ENCODE results near the gene FHOD3. TPM values are rescaled to one million over a fixed set of nuclear protein-coding genes. Genes with fewer than 3 reads are reported as not detected.

FHOD3 gene
- total RNA-seq, 1 experiment from 2014 or later, result 18.1 TPM

DNA sequence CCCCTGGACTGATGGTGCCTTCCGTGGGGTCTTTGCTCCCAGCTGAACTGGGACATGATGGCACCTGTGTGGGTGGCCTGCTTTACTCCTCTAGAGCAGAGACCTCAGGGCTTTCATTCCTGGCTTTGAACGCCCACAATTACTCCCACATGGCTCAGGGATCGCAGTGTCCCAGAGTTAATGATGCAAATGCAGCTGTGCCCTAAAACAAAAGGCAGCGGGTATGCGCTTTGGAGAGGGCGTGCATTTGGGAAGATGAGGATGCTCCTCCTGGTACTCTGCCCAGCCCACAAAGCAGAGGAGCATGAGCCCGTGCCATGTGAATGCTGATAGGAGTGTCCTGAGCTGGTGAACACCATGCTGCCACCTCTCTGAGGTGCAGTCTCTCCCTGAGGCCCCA is 173.4 kb downstream of the FHOD3 start:
- Histone ChIP-seq H2AFZ (ENCODE audit: low read length) (no peak overlapping the region), H3K9me3 (ENCODE audit: low read length) (no peaks in the 10 kb centered on the region), H3K4me2 (ENCODE audit: low read length) (no peak overlapping the region), H3K27me3 (ENCODE audit: low read length) (no peaks in the 10 kb centered on the region), H3F3A (ENCODE audit: low read length, unreplicated experiment) (no peaks in the 10 kb centered on the region), H3K36me3 (ENCODE audit: low read depth, low read length) (no peaks in the 10 kb centered on the region), H4K20me1 (ENCODE audit: low read length) (no peaks in the 10 kb centered on the region), H3K4me3 (ENCODE audit: low read length) (no peak overlapping the region), H3K9me2 (replicated peaks; ENCODE audit: low read length) (no peaks in the 10 kb centered on the region), H3K9ac (ENCODE audit: low read length) (no peak overlapping the region), H3K79me2 (ENCODE audit: low read length) (no peaks in the 10 kb centered on the region), H3K27ac (ENCODE audit: low read length) (no peak overlapping the region), H3K4me1 (ENCODE audit: insufficient read depth, low read length) (no peaks in the 10 kb centered on the region)
- CTCF ChIA-PET, result no interaction called here
- BruUV-seq (replicated peaks), result no TSS peak
- TF ChIP-seq EZH2 (IDR thresholded peaks at IDR 0.05; ENCODE audit: low read length, unreplicated experiment) (no peak), EZH2phosphoT487 (IDR thresholded peaks at IDR 0.05; ENCODE audit: borderline replicate concordance, low read length) (no peak)
- TF ChIP-seq, protein P1, sequence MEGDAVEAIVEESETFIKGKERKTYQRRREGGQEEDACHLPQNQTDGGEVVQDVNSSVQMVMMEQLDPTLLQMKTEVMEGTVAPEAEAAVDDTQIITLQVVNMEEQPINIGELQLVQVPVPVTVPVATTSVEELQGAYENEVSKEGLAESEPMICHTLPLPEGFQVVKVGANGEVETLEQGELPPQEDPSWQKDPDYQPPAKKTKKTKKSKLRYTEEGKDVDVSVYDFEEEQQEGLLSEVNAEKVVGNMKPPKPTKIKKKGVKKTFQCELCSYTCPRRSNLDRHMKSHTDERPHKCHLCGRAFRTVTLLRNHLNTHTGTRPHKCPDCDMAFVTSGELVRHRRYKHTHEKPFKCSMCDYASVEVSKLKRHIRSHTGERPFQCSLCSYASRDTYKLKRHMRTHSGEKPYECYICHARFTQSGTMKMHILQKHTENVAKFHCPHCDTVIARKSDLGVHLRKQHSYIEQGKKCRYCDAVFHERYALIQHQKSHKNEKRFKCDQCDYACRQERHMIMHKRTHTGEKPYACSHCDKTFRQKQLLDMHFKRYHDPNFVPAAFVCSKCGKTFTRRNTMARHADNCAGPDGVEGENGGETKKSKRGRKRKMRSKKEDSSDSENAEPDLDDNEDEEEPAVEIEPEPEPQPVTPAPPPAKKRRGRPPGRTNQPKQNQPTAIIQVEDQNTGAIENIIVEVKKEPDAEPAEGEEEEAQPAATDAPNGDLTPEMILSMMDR (conservative IDR thresholded peaks at IDR 0.05; ENCODE audit: low read depth, low read length), result no peak
- POLR2A ChIA-PET (ENCODE audit: unreplicated experiment), result no interaction called here
- DNase-seq (no peak), ATAC-seq (no peak)
- intact Hi-C loops (cut with micrococcal nuclease), result no loop called here

DNA sequence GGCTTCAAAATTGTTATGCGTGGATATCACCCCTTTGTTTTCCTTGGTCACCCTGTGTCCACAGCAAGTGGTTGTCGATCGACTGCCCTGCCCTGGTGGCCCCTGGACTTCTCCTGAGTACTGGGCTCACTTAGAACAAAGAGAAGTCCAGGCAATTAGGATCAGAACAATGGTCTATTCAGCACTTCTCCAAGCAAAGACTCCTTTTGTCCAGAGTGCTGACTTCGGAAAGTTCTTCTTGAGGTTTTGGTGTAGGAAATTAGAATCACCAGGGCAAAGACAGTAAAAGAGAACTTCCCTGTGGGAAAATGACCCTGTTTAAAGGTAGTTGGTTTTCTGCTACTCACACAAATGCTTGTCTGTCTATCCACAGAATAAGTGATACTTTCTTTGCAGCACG is 173.9 kb downstream of the FHOD3 start:
- no peak for TF ChIP-seq EZH2phosphoT487 (IDR thresholded peaks at IDR 0.05; ENCODE audit: borderline replicate concordance, low read length)
- TF ChIP-seq EZH2 (IDR thresholded peaks at IDR 0.05; ENCODE audit: low read length, unreplicated experiment), result no peak
- TF ChIP-seq, protein P1 (conservative IDR thresholded peaks at IDR 0.05; ENCODE audit: low read depth, low read length), result no peak
- CTCF ChIA-PET, result no interaction called here

DNA sequence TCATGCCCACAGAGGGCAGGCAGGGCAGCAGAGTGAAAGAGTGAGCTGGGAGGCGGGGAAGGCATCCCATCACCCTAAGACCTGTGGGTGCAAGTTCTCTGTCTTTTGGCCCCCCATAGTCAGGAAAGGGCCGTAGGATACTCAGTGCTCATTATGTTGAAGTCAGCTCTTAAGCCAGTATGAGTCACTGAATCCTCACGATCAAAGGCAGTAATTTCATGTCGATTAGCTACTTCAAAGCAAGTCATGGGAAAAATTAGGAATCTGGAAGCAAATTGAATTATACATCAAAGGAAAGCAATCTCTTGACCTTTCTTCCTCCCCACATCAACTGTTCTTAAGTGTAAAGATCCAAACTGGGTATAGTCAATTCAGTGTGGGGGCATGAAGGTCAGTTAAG is 178.9 kb downstream of the FHOD3 start:
- H3K4me1 ChIP-seq (ENCODE audit: insufficient read depth, low read length), result no peaks in the 10 kb centered on the region
- H3K27me3 ChIP-seq (ENCODE audit: low read length), result no peaks in the 10 kb centered on the region
- no peaks in the 10 kb centered on the region for H3K79me2 ChIP-seq (ENCODE audit: low read length)
- intact Hi-C loops (cut with micrococcal nuclease), result no loop called here
- H3K9ac ChIP-seq (ENCODE audit: low read length), result no peak overlapping the region
- H2AFZ ChIP-seq (ENCODE audit: low read length), result no peak overlapping the region
- ATAC-seq (no peak), DNase-seq (no peak)
- no peak overlapping the region for H3K4me2 ChIP-seq (ENCODE audit: low read length)
- no peaks in the 10 kb centered on the region for H3K36me3 ChIP-seq (ENCODE audit: low read depth, low read length)
- no peaks in the 10 kb centered on the region for H3K9me2 ChIP-seq (replicated peaks; ENCODE audit: low read length)
- no peaks in the 10 kb centered on the region for H4K20me1 ChIP-seq (ENCODE audit: low read length)
- H3K4me3 ChIP-seq (ENCODE audit: low read length), result no peak overlapping the region
- ChIA-PET POLR2A (ENCODE audit: unreplicated experiment) (no interaction called here), CTCF (no interaction called here)
- no peak overlapping the region for H3K27ac ChIP-seq (ENCODE audit: low read length)
- H3F3A ChIP-seq (ENCODE audit: low read length, unreplicated experiment), result no peaks in the 10 kb centered on the region
- TF ChIP-seq EZH2phosphoT487 (IDR thresholded peaks at IDR 0.05; ENCODE audit: borderline replicate concordance, low read length), result no peak
- TF ChIP-seq, protein P1 (conservative IDR thresholded peaks at IDR 0.05; ENCODE audit: low read depth, low read length), result no peak
- TF ChIP-seq EZH2 (IDR thresholded peaks at IDR 0.05; ENCODE audit: low read length, unreplicated experiment), result no peak
- BruUV-seq (replicated peaks), result no TSS peak
- H3K9me3 ChIP-seq (ENCODE audit: low read length), result no peaks in the 10 kb centered on the region

More for the DNA sequence above, 173.9 kb downstream of the FHOD3 start:
- H4K20me1 ChIP-seq (ENCODE audit: low read length), result no peaks in the 10 kb centered on the region
- H2AFZ ChIP-seq (ENCODE audit: low read length), result no peak overlapping the region
- POLR2A ChIA-PET (ENCODE audit: unreplicated experiment), result no interaction called here
- no peaks in the 10 kb centered on the region for H3K4me1 ChIP-seq (ENCODE audit: insufficient read depth, low read length)
- ATAC-seq (no peak), DNase-seq (no peak)
- H3K4me3 ChIP-seq (ENCODE audit: low read length), result no peak overlapping the region
- H3K9ac ChIP-seq (ENCODE audit: low read length), result no peak overlapping the region
- no peaks in the 10 kb centered on the region for H3K9me2 ChIP-seq (replicated peaks; ENCODE audit: low read length)
- H3F3A ChIP-seq (ENCODE audit: low read length, unreplicated experiment), result no peaks in the 10 kb centered on the region
- H3K79me2 ChIP-seq (ENCODE audit: low read length), result no peaks in the 10 kb centered on the region
- H3K36me3 ChIP-seq (ENCODE audit: low read depth, low read length), result no peaks in the 10 kb centered on the region
- intact Hi-C loops (cut with micrococcal nuclease), result no loop called here
- H3K9me3 ChIP-seq (ENCODE audit: low read length), result no peaks in the 10 kb centered on the region
- H3K4me2 ChIP-seq (ENCODE audit: low read length), result no peak overlapping the region
- H3K27ac ChIP-seq (ENCODE audit: low read length), result no peak overlapping the region
- no TSS peak for BruUV-seq (replicated peaks)
- H3K27me3 ChIP-seq (ENCODE audit: low read length), result no peaks in the 10 kb centered on the region
